Progenitor cell of endocrine pancreas (in vitro differentiated cells): ENCODE data around the gene MORF4L1. TPM values are rescaled to one million over a fixed set of nuclear protein-coding genes. Genes with fewer than 3 reads are reported as not detected.

Experiments used
- DNase-seq: peaks from one replicate; pipeline ENCODE4 v3.0.0; 2021; ENCODE audit warnings: low spot score; ENCODE audit not compliant: unreplicated experiment
- H3K27ac Mint-ChIP-seq: 2 replicates; pipeline ENCODE4 v1.8.0; 2021; ENCODE audit warnings: mild to moderate bottlenecking, moderate library complexity, mixed read lengths
- H3K27me3 Mint-ChIP-seq: 2 replicates; pipeline ENCODE4 v1.8.0; 2021; ENCODE audit warnings: mixed read lengths
- H3K36me3 Mint-ChIP-seq: 2 replicates; pipeline ENCODE4 v1.8.0; 2022; ENCODE audit warnings: mixed read lengths; ENCODE audit not compliant: insufficient read depth
- H3K4me1 Mint-ChIP-seq: 2 replicates; pipeline ENCODE4 v1.8.0; 2021; ENCODE audit warnings: low read depth, mixed read lengths
- H3K4me3 Mint-ChIP-seq: 2 replicates; pipeline ENCODE4 v1.8.0; 2021; ENCODE audit warnings: low read depth, mild to moderate bottlenecking, moderate library complexity, mixed read lengths
- H3K9me3 Mint-ChIP-seq: 2 replicates; pipeline ENCODE4 v1.8.0; 2021; ENCODE audit warnings: low read depth, mixed read lengths
- total RNA-seq: library from RNA; stranded (reverse); gene quantifications from 2 replicates; pipeline ENCODE4 v1.2.1, GENCODE V29; 2021
- TF ChIP-seq, protein P1 (sequence below): fragments of 200-600 bp; sonication (generic); IDR thresholded peaks from one replicate; pipeline ENCODE4 v1.5.0; 2021; ENCODE audit warnings: antibody characterized with exemption, mild to moderate bottlenecking; ENCODE audit not compliant: unreplicated experiment

The MORF4L1 gene
- total RNA-seq, 1 donor from 2014 or later: 438 TPM

GRCh38 chr15:78916088-78916487 lies 43.4 kb downstream of the MORF4L1 start:
- Mint-ChIP-seq H3K4me3 (no peak overlapping the region), H3K9me3 (no peaks in the 10 kb centered on the region), H3K27ac (no peak overlapping the region), H3K36me3 (peaks cover 18% of the 10 kb centered on the region), H3K4me1 (peaks cover 14% of the 10 kb centered on the region), H3K27me3 (no peaks in the 10 kb centered on the region)
- no peak for DNase-seq
- TF ChIP-seq, protein P1, sequence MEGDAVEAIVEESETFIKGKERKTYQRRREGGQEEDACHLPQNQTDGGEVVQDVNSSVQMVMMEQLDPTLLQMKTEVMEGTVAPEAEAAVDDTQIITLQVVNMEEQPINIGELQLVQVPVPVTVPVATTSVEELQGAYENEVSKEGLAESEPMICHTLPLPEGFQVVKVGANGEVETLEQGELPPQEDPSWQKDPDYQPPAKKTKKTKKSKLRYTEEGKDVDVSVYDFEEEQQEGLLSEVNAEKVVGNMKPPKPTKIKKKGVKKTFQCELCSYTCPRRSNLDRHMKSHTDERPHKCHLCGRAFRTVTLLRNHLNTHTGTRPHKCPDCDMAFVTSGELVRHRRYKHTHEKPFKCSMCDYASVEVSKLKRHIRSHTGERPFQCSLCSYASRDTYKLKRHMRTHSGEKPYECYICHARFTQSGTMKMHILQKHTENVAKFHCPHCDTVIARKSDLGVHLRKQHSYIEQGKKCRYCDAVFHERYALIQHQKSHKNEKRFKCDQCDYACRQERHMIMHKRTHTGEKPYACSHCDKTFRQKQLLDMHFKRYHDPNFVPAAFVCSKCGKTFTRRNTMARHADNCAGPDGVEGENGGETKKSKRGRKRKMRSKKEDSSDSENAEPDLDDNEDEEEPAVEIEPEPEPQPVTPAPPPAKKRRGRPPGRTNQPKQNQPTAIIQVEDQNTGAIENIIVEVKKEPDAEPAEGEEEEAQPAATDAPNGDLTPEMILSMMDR: no peak

- Mint-ChIP-seq H3K27ac (no peak overlapping the region), H3K36me3 (peaks cover 17% of the 10 kb centered on the region), H3K4me3 (no peak overlapping the region), H3K9me3 (no peaks in the 10 kb centered on the region), H3K4me1 (peaks cover 7% of the 10 kb centered on the region), H3K27me3 (no peaks in the 10 kb centered on the region)
- TF ChIP-seq, protein P1: no peak
- no peak for DNase-seq
Observed at GRCh38 chr15:78917888-78918287, 45.2 kb downstream of the MORF4L1 start.

DNA sequence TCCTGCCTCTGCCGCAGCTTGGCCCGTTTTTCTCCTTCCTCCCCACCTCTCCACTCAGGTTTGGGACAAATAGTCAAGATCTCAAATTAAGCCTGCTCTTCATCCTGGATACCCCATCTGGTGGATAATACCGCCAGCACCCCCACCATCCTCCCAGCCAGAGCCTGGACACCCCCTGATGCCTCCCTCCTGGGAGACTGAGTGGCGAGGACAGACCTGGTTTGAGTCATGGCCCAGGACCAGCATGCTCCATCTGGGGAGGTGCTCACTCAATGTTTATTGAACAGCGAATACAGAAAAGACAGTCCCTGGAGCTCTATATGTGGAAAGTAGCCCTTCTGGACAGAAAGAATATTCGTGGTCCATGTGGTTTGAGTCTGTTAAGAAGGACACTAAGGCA lies 48.8 kb downstream of the MORF4L1 start:
- Mint-ChIP-seq H3K27me3 (no peaks in the 10 kb centered on the region), H3K9me3 (no peaks in the 10 kb centered on the region), H3K4me1 (peaks cover 1% of the 10 kb centered on the region), H3K36me3 (peaks cover 21% of the 10 kb centered on the region), H3K27ac (peak overlapping the region; percentile 47), H3K4me3 (no peak overlapping the region)
- TF ChIP-seq, protein P1: no peak
- no peak for DNase-seq

GRCh38 chr15:78921940-78922339 lies 49.2 kb downstream of the MORF4L1 start:
- peaks cover 1% of the 10 kb centered on the region for H3K4me1 Mint-ChIP-seq
- no peak for DNase-seq
- no peak overlapping the region for H3K27ac Mint-ChIP-seq
- H3K36me3 Mint-ChIP-seq: peaks cover 24% of the 10 kb centered on the region
- H3K9me3 Mint-ChIP-seq: no peaks in the 10 kb centered on the region
- TF ChIP-seq, protein P1: no peak
- no peaks in the 10 kb centered on the region for H3K27me3 Mint-ChIP-seq
- no peak overlapping the region for H3K4me3 Mint-ChIP-seq

- TF ChIP-seq, protein P1: no peak
- H3K27ac Mint-ChIP-seq: no peak overlapping the region
- peaks cover 1% of the 10 kb centered on the region for H3K4me1 Mint-ChIP-seq
- no peaks in the 10 kb centered on the region for H3K9me3 Mint-ChIP-seq
- DNase-seq: no peak
- H3K4me3 Mint-ChIP-seq: no peak overlapping the region
- no peaks in the 10 kb centered on the region for H3K27me3 Mint-ChIP-seq
- peaks cover 23% of the 10 kb centered on the region for H3K36me3 Mint-ChIP-seq
Observed at GRCh38 chr15:78922527-78922926, 49.8 kb downstream of the MORF4L1 start.
